HepG2 (cell line): ENCODE results near the gene NT5C3B. TPM values are rescaled to one million over a fixed set of nuclear protein-coding genes. Genes with fewer than 3 reads are reported as not detected.

Experiments
- ATF7 ChIP-seq, 2 experiments: fragments of 450-650 bp in 1 of 2; sonication (generic) in 1 of 2; formaldehyde crosslinking in 1 of 2; IDR thresholded peaks; 2 replicates each; pipeline versions ENCODE4 v1.4.0 to v1.6.1; 2016 to 2020; ENCODE audit warnings: antibody characterized with exemption in 1 of 2, mild to moderate bottlenecking in 1 of 2, missing genetic modification reagents in 1 of 2
- FOSL2 ChIP-seq: sonication (generic); formaldehyde crosslinking; IDR thresholded peaks from 2 replicates; pipeline ENCODE4 v1.4.0; 2020; ENCODE audit warnings: missing genetic modification reagents
- GMEB1 ChIP-seq: sonication (generic); formaldehyde crosslinking; IDR thresholded peaks from 2 replicates; pipeline ENCODE4 v1.5.1; 2020; ENCODE audit warnings: missing genetic modification reagents, mild to moderate bottlenecking, borderline replicate concordance
- JARID2 ChIP-seq: sonication (generic); formaldehyde crosslinking; IDR thresholded peaks from 2 replicates; pipeline ENCODE4 v1.8.1; 2023; ENCODE audit warnings: missing genetic modification reagents, inconsistent platforms; ENCODE audit not compliant: insufficient replicate concordance
- KLF12 ChIP-seq: sonication (generic); formaldehyde crosslinking; IDR thresholded peaks from 2 replicates; pipeline ENCODE4 v1.4.0; 2020; ENCODE audit warnings: missing genetic modification reagents, borderline replicate concordance
- NFIC ChIP-seq: IDR thresholded peaks from 2 replicates; pipeline ENCODE4 v1.6.1; 2012; ENCODE audit warnings: mild to moderate bottlenecking, low read length, inconsistent platforms
- NFYC ChIP-seq: IDR thresholded peaks from 2 replicates; pipeline ENCODE4 v1.6.1; 2016; ENCODE audit warnings: missing genetic modification reagents, missing compliant biosample characterization
- PAF1 ChIP-seq: IDR thresholded peaks from 2 replicates; pipeline ENCODE4 v1.6.1; 2016; ENCODE audit warnings: missing genetic modification reagents, missing compliant biosample characterization
- RCOR2 ChIP-seq: IDR thresholded peaks from 2 replicates; pipeline ENCODE4 v1.6.1; 2016; ENCODE audit warnings: missing biosample characterization, missing genetic modification reagents
- REXO4 ChIP-seq: sonication (generic); formaldehyde crosslinking; IDR thresholded peaks from 2 replicates; pipeline ENCODE4 v1.8.0; 2022; ENCODE audit warnings: missing genetic modification reagents, mild to moderate bottlenecking, borderline replicate concordance
- RXRA ChIP-seq: sonication (generic); formaldehyde crosslinking; IDR thresholded peaks from 2 replicates; pipeline ENCODE4 v1.5.1; 2020; ENCODE audit warnings: missing genetic modification reagents
- SNAPC5 ChIP-seq: sonication (generic); formaldehyde crosslinking; IDR thresholded peaks from 2 replicates; pipeline ENCODE4 v1.8.1; 2023; ENCODE audit warnings: mild to moderate bottlenecking, missing genetic modification reagents, borderline replicate concordance
- SOX13 ChIP-seq, 3 experiments: fragments of 450-650 bp in 1 of 3; sonication (generic) in 1 of 3; formaldehyde crosslinking in 1 of 3; IDR thresholded peaks in 2 of 3; conservative IDR thresholded peaks in 1 of 3; 2 replicates each; pipeline versions ENCODE4 v1.5.0 to v1.6.1; 2016 to 2020; ENCODE audit warnings: antibody characterized with exemption in 1 of 3, mild to moderate bottlenecking in 1 of 3, missing compliant biosample characterization in 1 of 3, missing genetic modification reagents in 1 of 3, moderate library complexity in 1 of 3
- TSC22D2 ChIP-seq: sonication (generic); formaldehyde crosslinking; IDR thresholded peaks from 2 replicates; pipeline ENCODE4 v1.5.1; 2020; ENCODE audit warnings: missing genetic modification reagents, mild to moderate bottlenecking, borderline replicate concordance
- ZBTB44 ChIP-seq: sonication (generic); formaldehyde crosslinking; IDR thresholded peaks from 2 replicates; pipeline ENCODE4 v1.4.0; 2020; ENCODE audit warnings: missing genetic modification reagents
- ZFP90 ChIP-seq: sonication (generic); formaldehyde crosslinking; IDR thresholded peaks from 2 replicates; pipeline ENCODE4 v1.8.0; 2022; ENCODE audit warnings: missing genetic modification reagents, mild to moderate bottlenecking, inconsistent platforms, borderline replicate concordance
- ZFX ChIP-seq: sonication (generic); formaldehyde crosslinking; IDR thresholded peaks from 2 replicates; pipeline ENCODE4 v1.4.0; 2020; ENCODE audit warnings: mild to moderate bottlenecking, low read depth, missing genetic modification reagents, moderate library complexity
- ZNF253 ChIP-seq: sonication (generic); formaldehyde crosslinking; IDR thresholded peaks from 2 replicates; pipeline ENCODE4 v1.8.0; 2022; ENCODE audit warnings: mild to moderate bottlenecking, missing genetic modification reagents, borderline replicate concordance
- ZNF275 ChIP-seq: sonication (generic); formaldehyde crosslinking; IDR thresholded peaks from 2 replicates; pipeline ENCODE4 v1.8.0; 2022; ENCODE audit warnings: missing genetic modification reagents, mild to moderate bottlenecking, inconsistent platforms, borderline replicate concordance
- ZNF292 ChIP-seq: sonication (generic); formaldehyde crosslinking; IDR thresholded peaks from 2 replicates; pipeline ENCODE4 v1.8.1; 2022; ENCODE audit warnings: mild to moderate bottlenecking, low read depth, missing genetic modification reagents, borderline replicate concordance
- ZNF441 ChIP-seq: sonication (generic); formaldehyde crosslinking; IDR thresholded peaks from 2 replicates; pipeline ENCODE4 v1.7.0; 2021; ENCODE audit warnings: missing genetic modification reagents, borderline replicate concordance
- ZNF674 ChIP-seq: sonication (generic); formaldehyde crosslinking; IDR thresholded peaks from 2 replicates; pipeline ENCODE4 v1.5.0; 2020; ENCODE audit warnings: low read depth, mild to moderate bottlenecking, missing genetic modification reagents
- polyA plus RNA-seq, 8 experiments: library from polyadenylated mRNA; depleted of rRNA in 3 of 8; stranded (reverse) in 7 of 8; unstranded in 1 of 8; fragments of >200 nt; fragmentation: Illumina TruSeq in 4 of 8; extraction: Trizol in 4 of 8; gene quantifications; 2 replicates each; pipeline versions ENCODE4 v1.2.1 to v1.2.3, GENCODE V29; 2011 to 2016; ENCODE audit warnings: low read depth in 4 of 8, missing spikeins in 1 of 8, mixed read lengths in 1 of 8; ENCODE audit not compliant: insufficient read depth in 1 of 8
- total RNA-seq, 5 experiments: library from RNA; depleted of rRNA; stranded (reverse); fragments of >200 nt; fragmentation: Illumina TruSeq; extraction: Trizol; gene quantifications; 2 replicates each; pipeline ENCODE4 v1.2.3, GENCODE V29; 2016; ENCODE audit warnings: low read depth in 1 of 5
- TF ChIP-seq, protein P1 (sequence below): sonication (generic); formaldehyde crosslinking; IDR thresholded peaks from 2 replicates; pipeline ENCODE4 v1.5.0; 2020; ENCODE audit warnings: missing genetic modification reagents

The NT5C3B gene
- total and polyA plus RNA-seq, 2 of the 13 experiments (the other 11 are each of a cell fraction or from before 2014, with no cell fraction given), result 104 to 126 TPM

DNA sequence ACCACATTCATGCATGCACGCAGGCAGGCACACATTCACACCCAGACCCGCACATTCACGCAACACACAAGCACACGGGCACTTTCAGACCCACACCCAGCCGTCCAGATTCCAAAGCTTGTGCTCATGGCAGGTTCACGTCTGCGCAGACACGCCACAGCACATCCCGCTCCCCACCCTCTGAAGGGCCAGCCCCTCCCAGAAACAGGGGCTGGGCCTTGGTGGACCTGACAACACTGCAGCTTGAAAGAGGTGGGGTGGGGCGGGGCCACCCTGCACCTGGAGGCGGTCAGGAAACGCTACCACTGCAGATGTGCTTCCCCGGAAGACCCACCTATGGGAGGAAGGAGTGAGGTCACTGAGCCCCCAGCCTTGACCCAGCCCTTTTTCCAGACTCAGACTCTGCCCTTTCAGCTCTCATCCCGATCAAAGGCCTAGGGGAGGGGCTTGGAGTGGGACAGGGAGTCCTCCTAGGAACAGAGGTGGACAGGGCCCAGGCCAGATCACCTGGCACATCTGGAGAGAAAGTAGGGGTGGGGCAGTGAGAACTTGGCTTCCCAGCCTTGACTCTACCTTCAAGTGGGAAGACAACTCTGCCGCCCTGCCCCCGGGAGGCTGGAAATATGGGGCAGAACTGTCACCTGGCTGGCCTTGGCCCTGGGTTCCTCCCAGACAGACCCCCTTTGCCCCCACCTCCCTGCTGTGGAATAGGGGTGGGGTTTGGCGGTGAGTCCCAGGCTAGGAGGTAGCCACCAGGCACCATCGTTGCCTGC, 35.2 kb downstream of the NT5C3B start (continued):
- no peak for TF ChIP-seq ATF7 (IDR thresholded peaks at IDR 0.05)
- TF ChIP-seq ATF7 (CRISPR knock-in tag; IDR thresholded peaks at IDR 0.05), result peak; percentile 73; the same call in 1 of the 2 replicates
- no peak for TF ChIP-seq SOX13 (IDR thresholded peaks at IDR 0.05)
- TF ChIP-seq SOX13 (CRISPR knock-in tag; conservative IDR thresholded peaks at IDR 0.05 in 1 of 2, IDR thresholded peaks at IDR 0.05 in 1 of 2), result no peak
- TF ChIP-seq RCOR2, result 0 out of 2 replicates have a peak, but pooled peaks have one; percentile 15
- TF ChIP-seq PAF1, result no peak
- TF ChIP-seq ZNF441 (CRISPR knock-in tag), result no peak
- TF ChIP-seq ZFX (CRISPR knock-in tag), result peak; percentile 59; the same call in 1 of the 2 replicates
- TF ChIP-seq ZNF275, result no peak
- TF ChIP-seq TSC22D2, result no peak
- TF ChIP-seq ZNF674 (CRISPR knock-in tag), result no peak
- no peak for TF ChIP-seq JARID2
- TF ChIP-seq NFYC, result no peak
- 0 out of 2 replicates have a peak, but pooled peaks have one; percentile 16 for TF ChIP-seq SNAPC5
- no peak for TF ChIP-seq ZFP90 (CRISPR knock-in tag)
- no peak for TF ChIP-seq ZNF253
- no peak for TF ChIP-seq GMEB1 (CRISPR knock-in tag)
- TF ChIP-seq ZNF292 (CRISPR knock-in tag), result no peak
- peak; percentile 50 for TF ChIP-seq RXRA (CRISPR knock-in tag)
- no peak for TF ChIP-seq REXO4 (CRISPR knock-in tag)
- TF ChIP-seq NFIC, result no peak
- TF ChIP-seq, protein P1, sequence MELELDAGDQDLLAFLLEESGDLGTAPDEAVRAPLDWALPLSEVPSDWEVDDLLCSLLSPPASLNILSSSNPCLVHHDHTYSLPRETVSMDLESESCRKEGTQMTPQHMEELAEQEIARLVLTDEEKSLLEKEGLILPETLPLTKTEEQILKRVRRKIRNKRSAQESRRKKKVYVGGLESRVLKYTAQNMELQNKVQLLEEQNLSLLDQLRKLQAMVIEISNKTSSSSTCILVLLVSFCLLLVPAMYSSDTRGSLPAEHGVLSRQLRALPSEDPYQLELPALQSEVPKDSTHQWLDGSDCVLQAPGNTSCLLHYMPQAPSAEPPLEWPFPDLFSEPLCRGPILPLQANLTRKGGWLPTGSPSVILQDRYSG (CRISPR knock-in tag), result no peak
- peak; percentile 70; the same call in 1 of the 2 replicates for TF ChIP-seq KLF12 (CRISPR knock-in tag)
- peak; percentile 36; the same call in 1 of the 2 replicates for TF ChIP-seq FOSL2 (CRISPR knock-in tag)
- TF ChIP-seq ZBTB44 (CRISPR knock-in tag), result no peak
